MM.1S (cell line): ENCODE measurements around the gene PNPLA3.

ENCODE experiments used
- EZH2phosphoT487 ChIP-seq: fragments of 300-600 bp; sonication (generic); IDR thresholded peaks from 2 replicates; pipeline ENCODE4 v1.6.1; 2018; ENCODE audit warnings: antibody characterized with exemption, low read length
- TF ChIP-seq, protein P1 (sequence below): fragments of 300-600 bp; sonication (generic); IDR thresholded peaks from 2 replicates; pipeline ENCODE4 v1.5.1; 2016; ENCODE audit warnings: antibody characterized with exemption, low read length, mixed read lengths

DNA sequence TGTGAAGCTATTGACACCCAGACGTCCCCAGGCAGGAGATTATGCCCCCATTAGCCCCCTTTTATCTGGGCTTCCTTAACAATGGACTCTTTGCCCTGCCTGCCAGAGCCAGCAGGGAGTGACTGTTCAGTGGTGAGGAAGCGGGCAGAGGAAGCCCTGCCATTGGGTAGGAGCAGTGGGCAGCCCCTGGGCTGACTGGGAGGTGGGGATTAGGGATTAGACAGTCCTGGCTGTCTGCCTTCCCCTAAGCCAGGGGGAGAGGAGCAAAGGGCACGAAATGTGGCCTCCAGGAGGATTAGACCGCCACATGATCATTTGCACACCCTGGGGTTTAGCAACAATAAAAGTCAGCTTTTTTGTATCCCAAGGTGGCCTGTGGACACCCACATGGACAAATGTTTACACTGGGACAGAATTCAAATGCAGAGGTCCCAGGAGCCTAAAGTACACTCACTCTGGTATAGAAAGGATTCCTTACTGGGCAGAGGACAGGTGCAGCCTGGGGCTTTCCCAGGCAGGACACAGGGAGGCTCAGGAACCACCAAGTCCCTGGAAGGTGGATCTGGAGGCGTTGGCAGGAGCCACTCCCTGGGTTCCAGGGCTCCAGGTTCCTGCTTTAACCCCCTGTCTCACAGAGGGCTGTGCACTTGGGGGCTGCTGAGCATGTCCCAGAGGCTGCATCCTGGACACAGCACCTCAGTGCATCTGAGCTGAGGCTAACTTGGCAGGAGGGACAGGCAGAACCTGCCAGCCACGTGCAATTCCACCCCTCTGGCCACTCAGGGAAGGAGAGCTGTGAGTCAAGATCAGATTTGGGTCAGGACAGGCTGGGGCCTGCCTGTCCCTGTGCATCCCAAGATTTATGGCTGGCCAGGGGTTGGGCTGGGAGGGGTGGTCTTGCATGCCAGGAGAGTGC, 2.1 kb downstream of the PNPLA3 start:
- TF ChIP-seq, protein P1, sequence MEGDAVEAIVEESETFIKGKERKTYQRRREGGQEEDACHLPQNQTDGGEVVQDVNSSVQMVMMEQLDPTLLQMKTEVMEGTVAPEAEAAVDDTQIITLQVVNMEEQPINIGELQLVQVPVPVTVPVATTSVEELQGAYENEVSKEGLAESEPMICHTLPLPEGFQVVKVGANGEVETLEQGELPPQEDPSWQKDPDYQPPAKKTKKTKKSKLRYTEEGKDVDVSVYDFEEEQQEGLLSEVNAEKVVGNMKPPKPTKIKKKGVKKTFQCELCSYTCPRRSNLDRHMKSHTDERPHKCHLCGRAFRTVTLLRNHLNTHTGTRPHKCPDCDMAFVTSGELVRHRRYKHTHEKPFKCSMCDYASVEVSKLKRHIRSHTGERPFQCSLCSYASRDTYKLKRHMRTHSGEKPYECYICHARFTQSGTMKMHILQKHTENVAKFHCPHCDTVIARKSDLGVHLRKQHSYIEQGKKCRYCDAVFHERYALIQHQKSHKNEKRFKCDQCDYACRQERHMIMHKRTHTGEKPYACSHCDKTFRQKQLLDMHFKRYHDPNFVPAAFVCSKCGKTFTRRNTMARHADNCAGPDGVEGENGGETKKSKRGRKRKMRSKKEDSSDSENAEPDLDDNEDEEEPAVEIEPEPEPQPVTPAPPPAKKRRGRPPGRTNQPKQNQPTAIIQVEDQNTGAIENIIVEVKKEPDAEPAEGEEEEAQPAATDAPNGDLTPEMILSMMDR: no peak
- no peak for TF ChIP-seq EZH2phosphoT487
